ENCODE measurements around the gene PFKFB4. TPM values are rescaled to one million over a fixed set of nuclear protein-coding genes. Genes with fewer than 3 reads are reported as not detected.

The PFKFB4 gene
- total RNA-seq, 2 experiments from 2014 or later: 5.1 to 5.4 TPM

DNA sequence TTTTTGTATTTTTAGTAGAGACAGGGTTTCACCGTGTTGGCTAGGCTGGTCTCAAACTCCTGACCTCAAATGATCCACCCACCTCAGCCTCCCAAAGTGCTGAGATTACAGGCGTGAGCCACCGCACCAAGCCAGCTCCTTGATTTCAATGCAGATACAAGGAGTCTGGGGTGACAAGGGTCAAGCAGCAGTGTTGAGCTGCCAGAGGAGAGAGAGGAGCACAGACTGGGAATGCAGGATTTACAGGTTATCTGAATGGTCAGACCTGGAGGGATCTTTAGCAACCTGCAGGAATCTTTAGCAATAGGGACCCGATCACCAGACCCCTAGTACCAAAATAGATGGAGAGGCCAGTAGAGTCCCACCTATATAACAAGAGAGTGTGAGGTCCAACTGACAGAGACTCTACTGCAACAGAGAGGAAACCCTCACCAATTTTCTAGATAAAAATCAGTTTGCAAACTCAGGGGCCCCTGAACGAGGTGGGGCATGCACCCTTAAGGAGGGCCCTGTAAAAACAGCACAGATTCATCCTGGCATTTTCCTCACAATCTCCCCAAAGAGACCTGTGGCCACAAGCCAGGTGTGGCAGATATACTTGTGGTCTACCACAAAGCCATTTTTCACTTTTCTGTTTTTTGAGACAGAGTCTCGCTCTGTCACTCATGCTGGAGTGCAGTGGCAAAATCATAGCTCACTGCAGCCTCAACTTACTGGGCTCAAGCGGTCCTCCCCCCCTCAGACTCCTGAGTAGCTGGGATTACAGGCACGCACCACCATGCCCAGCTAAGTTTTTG, 42.0 kb downstream of the PFKFB4 start:
- CTCF ChIA-PET: interaction anchor here (0.7 to 1.5 kb wide), 3 partner anchors 26 to 113 kb away, joined by 3 to 7 read pairs (median 5); no protein-coding TSS in a partner anchor
- H3K4me1 Mint-ChIP-seq (ENCODE audit: low read depth): peaks cover 65% of the 10 kb centered on the region
- no peak overlapping the region for H3K27ac Mint-ChIP-seq
- H3K27me3 Mint-ChIP-seq (ENCODE audit: low read depth): no peaks in the 10 kb centered on the region
- no peak overlapping the region for H3K4me3 Mint-ChIP-seq
- intact Hi-C loops (cut with micrococcal nuclease): loop anchor here (1.0 kb wide), 1 partner anchor 7 kb away; no protein-coding TSS in a partner anchor
- H3K36me3 Mint-ChIP-seq (ENCODE audit: low read depth): no peaks in the 10 kb centered on the region
- no peaks in the 10 kb centered on the region for H3K9me3 Mint-ChIP-seq
- DNase-seq: peak; percentile 35

- CTCF ChIA-PET: interaction anchor here (0.6 to 4.6 kb wide), 3 partner anchors 75 to 257 kb away, joined by 4 to 17 read pairs (median 4); no protein-coding TSS in a partner anchor
Observed at GRCh38 chr3:48511551-48511950, 45.1 kb downstream of the PFKFB4 start.

GRCh38 chr3:48507256-48508061, 49.1 kb downstream of the PFKFB4 start:
- H3K27ac Mint-ChIP-seq: peak overlapping the region; percentile 66
- peaks cover 47% of the 10 kb centered on the region for H3K4me1 Mint-ChIP-seq (ENCODE audit: low read depth)
- CTCF ChIA-PET: interaction anchor here (0.7 to 4.6 kb wide), 13 partner anchors 15 to 107 kb away, joined by 3 to 25 read pairs (median 4); no protein-coding TSS in a partner anchor
- no peaks in the 10 kb centered on the region for H3K27me3 Mint-ChIP-seq (ENCODE audit: low read depth)
- peak overlapping the region; percentile 32 for H3K4me3 Mint-ChIP-seq
- peak; percentile 82 for DNase-seq
- no peaks in the 10 kb centered on the region for H3K36me3 Mint-ChIP-seq (ENCODE audit: low read depth)
- intact Hi-C loops (cut with micrococcal nuclease): loop anchor here (1.0 to 2.0 kb wide), 8 partner anchors 8 to 239 kb away; partner anchors contain the start of genes CCDC51, PFKFB4 and TMA7
- H3K9me3 Mint-ChIP-seq: no peaks in the 10 kb centered on the region

More at GRCh38 chr3:48511551-48511950, 45.1 kb downstream of the PFKFB4 start:
- no peak for DNase-seq
- intact Hi-C loops (cut with micrococcal nuclease): no loop called here
- Mint-ChIP-seq H3K27me3 (ENCODE audit: low read depth) (no peaks in the 10 kb centered on the region), H3K4me3 (no peak overlapping the region), H3K4me1 (ENCODE audit: low read depth) (peaks cover 50% of the 10 kb centered on the region), H3K36me3 (ENCODE audit: low read depth) (no peaks in the 10 kb centered on the region), H3K27ac (no peak overlapping the region), H3K9me3 (no peaks in the 10 kb centered on the region)

- intact Hi-C loops (cut with micrococcal nuclease): loop anchor here (2.0 kb wide), 3 partner anchors 51 to 237 kb away; partner anchors contain the start of genes CCDC51, PFKFB4 and TMA7
- Mint-ChIP-seq H3K9me3 (no peaks in the 10 kb centered on the region), H3K36me3 (ENCODE audit: low read depth) (no peaks in the 10 kb centered on the region), H3K4me1 (ENCODE audit: low read depth) (peaks cover 52% of the 10 kb centered on the region), H3K27me3 (ENCODE audit: low read depth) (no peaks in the 10 kb centered on the region), H3K27ac (no peak overlapping the region), H3K4me3 (no peak overlapping the region)
- CTCF ChIA-PET: interaction anchor here (0.8 to 4.3 kb wide), 5 partner anchors 28 to 105 kb away, joined by 3 to 25 read pairs (median 5); no protein-coding TSS in a partner anchor
- DNase-seq: no peak
Observed at GRCh38 chr3:48505968-48506504, 50.6 kb downstream of the PFKFB4 start.

DNA sequence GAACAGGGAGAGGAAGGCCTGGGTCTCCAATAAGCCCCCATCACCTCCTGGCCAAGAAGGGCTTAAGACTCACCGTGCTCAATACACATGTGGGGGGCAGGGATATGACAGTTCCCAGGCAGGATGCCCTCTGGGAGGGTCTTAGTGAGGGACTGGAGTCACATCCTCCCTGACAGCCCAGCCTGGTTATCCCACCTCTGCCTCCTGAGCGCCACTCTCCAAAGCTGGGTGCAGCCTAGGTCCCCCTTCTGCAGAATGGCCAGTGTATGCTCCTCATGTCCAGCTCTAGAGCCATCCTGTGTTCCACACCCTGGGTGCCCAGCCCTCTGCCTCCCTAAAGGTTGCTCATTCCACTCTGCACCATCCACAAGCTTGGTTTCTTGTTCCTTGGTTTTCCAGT, 51.5 kb downstream of the PFKFB4 start:
- Mint-ChIP-seq H3K4me1 (ENCODE audit: low read depth) (peaks cover 50% of the 10 kb centered on the region), H3K36me3 (ENCODE audit: low read depth) (no peaks in the 10 kb centered on the region), H3K9me3 (no peaks in the 10 kb centered on the region), H3K27ac (no peak overlapping the region), H3K4me3 (peak overlapping the region; percentile 75), H3K27me3 (ENCODE audit: low read depth) (no peaks in the 10 kb centered on the region)
- CTCF ChIA-PET: interaction anchor here (1.5 to 2.5 kb wide), 2 partner anchors 11 to 69 kb away, joined by 3 to 11 read pairs; no protein-coding TSS in a partner anchor
- intact Hi-C loops (cut with micrococcal nuclease): no loop called here
- no peak for DNase-seq

- intact Hi-C loops (cut with micrococcal nuclease): no loop called here
- DNase-seq: peak; percentile 67
- peaks cover 50% of the 10 kb centered on the region for H3K4me1 Mint-ChIP-seq (ENCODE audit: low read depth)
- H3K27ac Mint-ChIP-seq: peak within 1 kb of the TSS; percentile 66
- H3K9me3 Mint-ChIP-seq: no peaks in the 10 kb centered on the region
- CTCF ChIA-PET: interaction anchor here (1.5 to 2.5 kb wide), 2 partner anchors 12 to 68 kb away, joined by 3 to 11 read pairs; no protein-coding TSS in a partner anchor
- H3K4me3 Mint-ChIP-seq: peak within 1 kb of the TSS; percentile 75
- peaks cover under 1% of the 10 kb centered on the region for H3K36me3 Mint-ChIP-seq (ENCODE audit: low read depth)
- H3K27me3 Mint-ChIP-seq (ENCODE audit: low read depth): no peaks in the 10 kb centered on the region
Observed at GRCh38 chr3:48504051-48504946, 52.3 kb downstream of the PFKFB4 start, which contains the start of gene SHISA5. TSS of gene SHISA5 (minus strand) at chr3:48504174. CDS start at chr3:48504094, 80 bp downstream.

- no peaks in the 10 kb centered on the region for H3K27me3 Mint-ChIP-seq (ENCODE audit: low read depth)
- intact Hi-C loops (cut with micrococcal nuclease): no loop called here
- DNase-seq: peak; percentile 33
- H3K4me1 Mint-ChIP-seq (ENCODE audit: low read depth): peaks cover 50% of the 10 kb centered on the region
- H3K9me3 Mint-ChIP-seq: no peaks in the 10 kb centered on the region
- peak overlapping the region; percentile 75 for H3K4me3 Mint-ChIP-seq
- peak overlapping the region; percentile 66 for H3K27ac Mint-ChIP-seq
- H3K36me3 Mint-ChIP-seq (ENCODE audit: low read depth): peaks cover 2% of the 10 kb centered on the region
- CTCF ChIA-PET: interaction anchor here (0.5 to 2.5 kb wide), 3 partner anchors 67 to 570 kb away, joined by 3 to 11 read pairs (median 4); no protein-coding TSS in a partner anchor
Observed at GRCh38 chr3:48503401-48504050, 53.1 kb downstream of the PFKFB4 start.

DNA sequence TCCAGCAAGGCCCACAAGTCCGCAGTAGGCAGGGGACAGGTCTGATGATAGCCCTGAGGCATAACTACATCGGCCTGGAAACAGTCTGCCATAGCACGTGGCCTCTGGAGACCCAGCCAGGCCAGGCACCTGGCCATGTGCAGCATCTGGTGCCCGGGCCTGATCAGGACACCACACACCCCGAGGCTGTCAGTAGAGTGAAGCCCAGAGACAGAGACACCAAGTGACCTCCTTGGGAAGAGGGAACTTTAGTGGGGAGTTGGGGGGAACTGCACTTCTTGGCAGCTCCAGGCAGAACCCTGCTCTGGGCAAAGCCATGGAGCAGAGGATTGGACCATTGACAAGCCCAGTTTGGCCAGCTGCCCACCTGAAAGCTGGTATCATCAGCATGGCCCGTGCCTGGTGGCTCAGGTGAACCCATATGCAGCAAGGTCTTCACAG, 53.9 kb downstream of the PFKFB4 start:
- Mint-ChIP-seq H3K4me3 (peak overlapping the region; percentile 75), H3K36me3 (ENCODE audit: low read depth) (peaks cover 6% of the 10 kb centered on the region), H3K4me1 (ENCODE audit: low read depth) (peaks cover 47% of the 10 kb centered on the region), H3K9me3 (peaks cover 2% of the 10 kb centered on the region), H3K27me3 (ENCODE audit: low read depth) (no peaks in the 10 kb centered on the region), H3K27ac (no peak overlapping the region)
- CTCF ChIA-PET: interaction anchor here (0.6 kb wide), 1 partner anchor 569 kb away, joined by 4 read pairs; no protein-coding TSS in a partner anchor
- DNase-seq: no peak
- intact Hi-C loops (cut with micrococcal nuclease): no loop called here

DNA sequence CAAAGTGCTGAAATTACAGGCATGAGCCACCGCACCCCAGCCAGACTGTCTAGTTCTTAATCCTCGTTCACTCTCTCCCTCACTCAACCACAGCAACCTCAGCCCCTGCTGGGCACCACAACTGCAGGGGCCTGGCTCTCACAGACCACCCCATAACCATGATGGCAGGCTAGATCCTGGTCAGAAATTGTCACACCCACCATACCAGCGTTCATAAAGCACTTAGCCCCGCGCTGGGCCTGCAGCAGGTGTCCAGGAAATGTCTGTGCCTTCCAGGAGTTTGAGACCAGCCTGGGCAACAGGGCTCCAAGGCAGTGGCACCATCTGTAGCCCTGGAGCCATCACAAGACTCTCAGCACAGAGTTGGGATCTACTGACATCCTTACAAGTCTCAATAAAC, 54.5 kb downstream of the PFKFB4 start:
- Mint-ChIP-seq H3K27me3 (ENCODE audit: low read depth) (no peaks in the 10 kb centered on the region), H3K9me3 (peaks cover 2% of the 10 kb centered on the region), H3K36me3 (ENCODE audit: low read depth) (peaks cover 8% of the 10 kb centered on the region), H3K4me1 (ENCODE audit: low read depth) (peaks cover 41% of the 10 kb centered on the region), H3K4me3 (no peak overlapping the region), H3K27ac (no peak overlapping the region)
- CTCF ChIA-PET: interaction anchor here (0.7 kb wide), 1 partner anchor 68 kb away, joined by 3 read pairs; no protein-coding TSS in a partner anchor
- no peak for DNase-seq
- intact Hi-C loops (cut with micrococcal nuclease): no loop called here

- Mint-ChIP-seq H3K27ac (no peak overlapping the region), H3K4me3 (no peak overlapping the region), H3K9me3 (peaks cover 2% of the 10 kb centered on the region), H3K4me1 (ENCODE audit: low read depth) (peaks cover 33% of the 10 kb centered on the region), H3K36me3 (ENCODE audit: low read depth) (peaks cover 8% of the 10 kb centered on the region), H3K27me3 (ENCODE audit: low read depth) (no peaks in the 10 kb centered on the region)
- CTCF ChIA-PET: interaction anchor here (1.4 kb wide), 1 partner anchor 65 kb away, joined by 3 read pairs; no protein-coding TSS in a partner anchor
- intact Hi-C loops (cut with micrococcal nuclease): no loop called here
- DNase-seq: no peak
Observed at GRCh38 chr3:48501196-48501595, 55.4 kb downstream of the PFKFB4 start.

Measured in activated naive CD4-positive, alpha-beta T cell treated with anti-CD3 and anti-CD28 coated beads for 36 hours (primary cell).